ENCODE data around the gene KRAS. TPM values are rescaled to one million over a fixed set of nuclear protein-coding genes. Genes with fewer than 3 reads are reported as not detected.

KRAS gene
- total RNA-seq, 1 experiment from 2014 or later, result 40.0 TPM

- Histone ChIP-seq H2AFZ (no peak overlapping the region), H3K9me3 (ENCODE audit: insufficient read depth, low read depth) (no peaks in the 10 kb centered on the region), H4K20me1 (ENCODE audit: insufficient read depth) (no peaks in the 10 kb centered on the region), H3K27ac (no peak overlapping the region), H3K9me2 (ENCODE audit: insufficient read depth) (no peaks in the 10 kb centered on the region), H3K79me2 (ENCODE audit: low read depth) (no peaks in the 10 kb centered on the region), H3F3A (ENCODE audit: insufficient read depth, low read depth) (peaks cover 8% of the 10 kb centered on the region), H3K27me3 (ENCODE audit: insufficient read depth, low read depth) (no peaks in the 10 kb centered on the region), H3K4me2 (no peak overlapping the region), H3K4me1 (replicated peaks; ENCODE audit: insufficient read depth) (no peaks in the 10 kb centered on the region), H3K4me3 (no peak overlapping the region), H3K36me3 (ENCODE audit: low read depth) (peaks cover 4% of the 10 kb centered on the region; the same call in 1 of the 2 replicates)
- TF ChIP-seq EZH2 (IDR thresholded peaks at IDR 0.05; ENCODE audit: low read depth), result no peak
- no peak for TF ChIP-seq CTCF (conservative IDR thresholded peaks at IDR 0.05)
- ChIA-PET CTCF (no interaction called here), POLR2A (ENCODE audit: unreplicated experiment) (no interaction called here)
- no TSS peak for BruUV-seq (replicated peaks)
- intact Hi-C loops (cut with micrococcal nuclease; ENCODE audit: unreplicated experiment), result no loop called here
- no peak for DNase-seq
Observed at GRCh38 chr12:25202137-25202536, 48.6 kb downstream of the KRAS start.

- Histone ChIP-seq H4K20me1 (ENCODE audit: insufficient read depth) (no peaks in the 10 kb centered on the region), H3K27me3 (ENCODE audit: insufficient read depth, low read depth) (no peaks in the 10 kb centered on the region), H3K4me3 (no peak overlapping the region), H3K27ac (no peak overlapping the region), H3F3A (ENCODE audit: insufficient read depth, low read depth) (peaks cover 8% of the 10 kb centered on the region), H3K79me2 (ENCODE audit: low read depth) (peaks cover 12% of the 10 kb centered on the region; the same call in 1 of the 2 replicates), H3K4me2 (no peak overlapping the region), H3K9me2 (ENCODE audit: insufficient read depth) (no peaks in the 10 kb centered on the region), H3K9me3 (ENCODE audit: insufficient read depth, low read depth) (no peaks in the 10 kb centered on the region), H2AFZ (no peak overlapping the region), H3K4me1 (replicated peaks; ENCODE audit: insufficient read depth) (peaks cover 11% of the 10 kb centered on the region; the same call in 1 of the 2 replicates), H3K36me3 (ENCODE audit: low read depth) (no peaks in the 10 kb centered on the region)
- intact Hi-C loops (cut with micrococcal nuclease; ENCODE audit: unreplicated experiment), result no loop called here
- BruUV-seq (replicated peaks), result no TSS peak
- no peak for DNase-seq
- TF ChIP-seq EZH2 (IDR thresholded peaks at IDR 0.05; ENCODE audit: low read depth) (no peak), CTCF (conservative IDR thresholded peaks at IDR 0.05) (no peak)
- POLR2A ChIA-PET (ENCODE audit: unreplicated experiment), result no interaction called here
- CTCF ChIA-PET, result no interaction called here
Observed at GRCh38 chr12:25200703-25201102, 50.0 kb downstream of the KRAS start.

- peaks cover 19% of the 10 kb centered on the region; the same call in 1 of the 2 replicates for H3K4me1 ChIP-seq (replicated peaks; ENCODE audit: insufficient read depth)
- peaks cover 12% of the 10 kb centered on the region; the same call in 1 of the 2 replicates for H3K79me2 ChIP-seq (ENCODE audit: low read depth)
- H3K9me2 ChIP-seq (ENCODE audit: insufficient read depth), result no peaks in the 10 kb centered on the region
- POLR2A ChIA-PET (ENCODE audit: unreplicated experiment), result interaction anchor here (0.6 kb wide), 1 partner anchor 8 kb away, joined by 9 read pairs; no protein-coding TSS in a partner anchor
- no peaks in the 10 kb centered on the region for H3K36me3 ChIP-seq (ENCODE audit: low read depth)
- H3F3A ChIP-seq (ENCODE audit: insufficient read depth, low read depth), result peaks cover 12% of the 10 kb centered on the region; the same call in 1 of the 2 replicates
- no peaks in the 10 kb centered on the region for H3K27me3 ChIP-seq (ENCODE audit: insufficient read depth, low read depth)
- TF ChIP-seq EZH2 (IDR thresholded peaks at IDR 0.05; ENCODE audit: low read depth) (no peak), CTCF (conservative IDR thresholded peaks at IDR 0.05) (no peak)
- H3K27ac ChIP-seq, result no peak overlapping the region
- intact Hi-C loops (cut with micrococcal nuclease; ENCODE audit: unreplicated experiment), result no loop called here
- no peaks in the 10 kb centered on the region for H3K9me3 ChIP-seq (ENCODE audit: insufficient read depth, low read depth)
- H2AFZ ChIP-seq, result no peak overlapping the region
- DNase-seq, result no peak
- CTCF ChIA-PET, result no interaction called here
- no peak overlapping the region for H3K4me2 ChIP-seq
- BruUV-seq (replicated peaks), result no TSS peak
- no peak overlapping the region for H3K4me3 ChIP-seq
- no peaks in the 10 kb centered on the region for H4K20me1 ChIP-seq (ENCODE audit: insufficient read depth)
Observed at GRCh38 chr12:25197608-25198007, 53.1 kb downstream of the KRAS start.

All from PC-9 (cell line).